GM20000 (cell line): ENCODE data around the gene SREK1IP1.

Source experiments
- DNase-seq: peaks from one replicate; pipeline ENCODE4 v3.0.0; 2012; ENCODE audit warnings: low spot score
- CTCF ChIP-seq: IDR thresholded peaks from 2 replicates; pipeline ENCODE4 v1.5.1; 2012; ENCODE audit warnings: mild to moderate bottlenecking, control low read depth; ENCODE audit errors: extremely low read depth, missing control alignments

The SREK1IP1 gene

GRCh38 chr5:64796301-64796700, 27.8 kb upstream of the SREK1IP1 start:
- no peak for TF ChIP-seq CTCF
- DNase-seq, result no peak

GRCh38 chr5:64794053-64794770, 25.7 kb upstream of the SREK1IP1 start:
- DNase-seq, result no peak
- TF ChIP-seq CTCF, result no peak

- no peak for DNase-seq
- TF ChIP-seq CTCF, result no peak
These were observed 24.0 kb upstream of the SREK1IP1 start for GRCh38 chr5:64792469-64792868.

- no peak for DNase-seq
- TF ChIP-seq CTCF, result no peak
These were observed 21.7 kb upstream of the SREK1IP1 start for GRCh38 chr5:64790210-64790609.

GRCh38 chr5:64789457-64789856, 21.0 kb upstream of the SREK1IP1 start:
- no peak for TF ChIP-seq CTCF
- DNase-seq, result no peak

- no peak for DNase-seq
- no peak for TF ChIP-seq CTCF
These were observed 19.7 kb upstream of the SREK1IP1 start for GRCh38 chr5:64788156-64788555.

GRCh38 chr5:64786372-64786771, 17.9 kb upstream of the SREK1IP1 start:
- no peak for DNase-seq
- TF ChIP-seq CTCF, result no peak
